CD14-positive monocyte (primary cell): ENCODE data around the gene CCDC102B. TPM values are rescaled to one million over a fixed set of nuclear protein-coding genes. Genes with fewer than 3 reads are reported as not detected.

Experiments used
- DNase-seq, 3 donors: peaks; one replicate each; pipeline ENCODE4 v3.0.0-alpha.2; 2011 to 2022
- H2AFZ ChIP-seq: 2 replicates; pipeline ENCODE4 v1.6.0; 2012; ENCODE audit warnings: mild to moderate bottlenecking, low read depth, low read length, inconsistent platforms; ENCODE audit not compliant: insufficient read depth, poor library complexity, severe bottlenecking
- H3K27ac ChIP-seq, 2 donors: 1 replicate in 1 of 2; 2 replicates in 1 of 2; pipeline ENCODE4 v1.5.1; 2012 to 2013; ENCODE audit warnings: low read length in 2 of 2, control low read depth in 1 of 2, inconsistent platforms in 1 of 2, low read depth in 1 of 2, mild to moderate bottlenecking in 1 of 2
- H3K27me3 ChIP-seq, 2 donors: one replicate each; pipeline versions ENCODE4 v1.6.0 to v1.6.1; 2011 to 2013; ENCODE audit warnings: low read length in 2 of 2; ENCODE audit not compliant: control insufficient read depth in 2 of 2, insufficient read depth in 2 of 2
- H3K36me3 ChIP-seq, 2 donors: replicated peaks in 1 of 2; 1 replicate in 1 of 2; 2 replicates in 1 of 2; pipeline versions ENCODE4 v1.5.1 to v1.6.1; 2012 to 2013; ENCODE audit warnings: low read length in 2 of 2, control low read depth in 1 of 2, inconsistent platforms in 1 of 2, mild to moderate bottlenecking in 1 of 2; ENCODE audit not compliant: insufficient read depth in 2 of 2, control insufficient read depth in 1 of 2
- H3K4me1 ChIP-seq, 2 donors: 1 replicate in 1 of 2; 2 replicates in 1 of 2; pipeline versions ENCODE4 v1.5.1 to v1.6.1; 2012 to 2013; ENCODE audit warnings: low read length in 2 of 2, control low read depth in 1 of 2, inconsistent platforms in 1 of 2, mild to moderate bottlenecking in 1 of 2, moderate library complexity in 1 of 2; ENCODE audit not compliant: insufficient read depth in 2 of 2, control insufficient read depth in 1 of 2
- H3K4me2 ChIP-seq: replicated peaks from 2 replicates; pipeline ENCODE3; 2012; ENCODE audit warnings: low read length, moderate library complexity, mild to moderate bottlenecking; ENCODE audit not compliant: poor library complexity, severe bottlenecking; ENCODE audit errors: extremely low read depth
- H3K4me3 ChIP-seq, 3 experiments: fragments of 200-600 bp in 1 of 3; sonication (generic) in 1 of 3; replicated peaks in 1 of 3; 1 replicate in 2 of 3; 2 replicates in 1 of 3; pipeline ENCODE4 v1.5.1; 2011 to 2013; ENCODE audit warnings: low read length in 3 of 3, mild to moderate bottlenecking in 3 of 3, control low read depth in 2 of 3, low read depth in 2 of 3, inconsistent platforms in 1 of 3, moderate library complexity in 1 of 3
- H3K79me2 ChIP-seq: 2 replicates; pipeline ENCODE4 v1.6.0; 2012; ENCODE audit warnings: mild to moderate bottlenecking, control low read depth, inconsistent platforms, low read length, moderate library complexity; ENCODE audit not compliant: insufficient read depth
- H3K9ac ChIP-seq: 2 replicates; pipeline ENCODE4 v1.6.0; 2017; ENCODE audit warnings: low read length, mild to moderate bottlenecking; ENCODE audit not compliant: insufficient read depth, poor library complexity, severe bottlenecking
- H3K9me3 ChIP-seq, 2 donors: replicated peaks in 1 of 2; 1 replicate in 1 of 2; 2 replicates in 1 of 2; pipeline versions ENCODE4 v1.5.1 to v1.6.1; 2012 to 2013; ENCODE audit warnings: low read length in 2 of 2, control low read depth in 1 of 2; ENCODE audit not compliant: control insufficient read depth in 1 of 2, insufficient read depth in 1 of 2
- H4K20me1 ChIP-seq: 2 replicates; pipeline ENCODE4 v1.6.0; 2012; ENCODE audit warnings: mild to moderate bottlenecking, low read length, control low read depth, moderate library complexity; ENCODE audit not compliant: insufficient read depth
- H3K27ac Mint-ChIP-seq, 7 donors: one replicate each; pipeline ENCODE4 v1.8.0; 2020; ENCODE audit warnings: mild to moderate bottlenecking in 7 of 7, mixed read lengths in 7 of 7, moderate library complexity in 6 of 7, inconsistent platforms in 2 of 7
- H3K27me3 Mint-ChIP-seq, 3 donors: one replicate each; pipeline ENCODE4 v1.8.0; 2021 to 2022; ENCODE audit warnings: low read depth in 3 of 3, mild to moderate bottlenecking in 3 of 3, mixed read lengths in 3 of 3, moderate library complexity in 3 of 3, inconsistent platforms in 1 of 3
- H3K36me3 Mint-ChIP-seq, 2 donors: one replicate each; pipeline ENCODE4 v1.8.0; 2020; ENCODE audit warnings: mixed read lengths in 2 of 2, inconsistent platforms in 1 of 2, mild to moderate bottlenecking in 1 of 2
- H3K4me1 Mint-ChIP-seq: one replicate; pipeline ENCODE4 v1.8.0; 2020; ENCODE audit warnings: mild to moderate bottlenecking, mixed read lengths
- H3K4me3 Mint-ChIP-seq, 2 donors: one replicate each; pipeline ENCODE4 v1.8.0; 2020; ENCODE audit warnings: mild to moderate bottlenecking in 2 of 2, mixed read lengths in 2 of 2, moderate library complexity in 1 of 2
- H3K9me3 Mint-ChIP-seq, 7 donors: one replicate each; pipeline ENCODE4 v1.8.0; 2020 to 2022; ENCODE audit warnings: mixed read lengths in 7 of 7, mild to moderate bottlenecking in 6 of 7, moderate library complexity in 6 of 7, inconsistent platforms in 2 of 7
- CTCF ChIP-seq: fragments of 200-600 bp; IDR thresholded peaks from one replicate; pipeline ENCODE4 v1.8.0; 2022; ENCODE audit warnings: antibody characterized with exemption, mild to moderate bottlenecking
- WGBS: methylation state at CpG from one replicate; pipeline ENCODE4 v1.1.5; 2013; ENCODE audit warnings: missing lambda C conversion rate; ENCODE audit not compliant: insufficient coverage; 5-methylcytosine and 5-hydroxymethylcytosine counted together
- intact Hi-C, 2 donors: fragments of 100-400 bp; cut with micrococcal nuclease; formaldehyde crosslinking; loops; one replicate each; pipeline versions ENCODE4 v1.15.0 to v1.15.1; 2023
- polyA plus RNA-seq, 3 donors: library from polyadenylated mRNA; depleted of rRNA in 1 of 3; unstranded in 2 of 3; stranded (reverse) in 1 of 3; fragments of 300-500 nt in 2 of 3; fragments of >200 nt in 1 of 3; fragmentation: Illumina TruSeq in 2 of 3; gene quantifications; 1 replicate in 2 of 3; 2 replicates in 1 of 3; pipeline ENCODE4 v1.2.3, GENCODE V29; 2012 to 2021

CCDC102B gene
- polyA plus RNA-seq, 3 donors: 0.34 to 1.4 TPM; not detected in 1

- H3K4me3 ChIP-seq: no peak overlapping the region
- Mint-ChIP-seq H3K36me3 (no peaks in the 10 kb centered on the region), H3K9me3 (no peaks in the 10 kb centered on the region), H3K27me3 (no peaks in the 10 kb centered on the region), H3K4me1 (no peaks in the 10 kb centered on the region), H3K27ac (no peak overlapping the region), H3K4me3 (no peak overlapping the region)
- H2AFZ ChIP-seq: no peak overlapping the region
- no peaks in the 10 kb centered on the region for H3K36me3 ChIP-seq
- no peaks in the 10 kb centered on the region for H4K20me1 ChIP-seq
- 92% methylated on average over 4 of the region's 7 CpGs for WGBS
- intact Hi-C loops: no loop called here
- TF ChIP-seq CTCF: no peak
- no peak overlapping the region for H3K4me2 ChIP-seq
- no peak overlapping the region for H3K27ac ChIP-seq
- H3K27me3 ChIP-seq: no peaks in the 10 kb centered on the region
- H3K9me3 ChIP-seq: no peaks in the 10 kb centered on the region
- no peaks in the 10 kb centered on the region for H3K4me1 ChIP-seq
- H3K9ac ChIP-seq: no peak overlapping the region
- H3K79me2 ChIP-seq: no peaks in the 10 kb centered on the region
- DNase-seq: no peak
These were observed 767 bp upstream of the CCDC102B start for GRCh38 chr18:68796936-68797690.

- H3K9me3 Mint-ChIP-seq: no peaks in the 10 kb centered on the region
- no peak for DNase-seq
- no peak overlapping the region for H3K9ac ChIP-seq
- H3K79me2 ChIP-seq: no peaks in the 10 kb centered on the region
- no peaks in the 10 kb centered on the region for H3K9me3 ChIP-seq
- no peak overlapping the region for H2AFZ ChIP-seq
- H3K27me3 ChIP-seq: no peaks in the 10 kb centered on the region
- no peaks in the 10 kb centered on the region for H3K4me1 ChIP-seq
- no peaks in the 10 kb centered on the region for H3K36me3 Mint-ChIP-seq
- no peak overlapping the region for H3K27ac ChIP-seq
- intact Hi-C loops: no loop called here
- H3K4me3 Mint-ChIP-seq: no peak overlapping the region
- no peak overlapping the region for H3K27ac Mint-ChIP-seq
- H3K4me3 ChIP-seq: no peak overlapping the region
- TF ChIP-seq CTCF: no peak
- no peaks in the 10 kb centered on the region for H4K20me1 ChIP-seq
- no peaks in the 10 kb centered on the region for H3K27me3 Mint-ChIP-seq
- no peaks in the 10 kb centered on the region for H3K4me1 Mint-ChIP-seq
- H3K4me2 ChIP-seq: no peak overlapping the region
- WGBS: 82% methylated on average over 4 of the region's 7 CpGs
- no peaks in the 10 kb centered on the region for H3K36me3 ChIP-seq
These were observed 2.2 kb downstream of the CCDC102B start for GRCh38 chr18:68800075-68800474.
